Spinal cord (tissue), 10 donors: Measurements from ENCODE around the gene ZBTB4. TPM values are rescaled to one million over a fixed set of nuclear protein-coding genes. Genes with fewer than 3 reads are reported as not detected.

Experiments
- DNase-seq, 6 donors: peaks; one replicate each; pipeline versions ENCODE4 v3.0.0 to v3.0.0-alpha.2; 2013 to 2015; ENCODE audit warnings: low spot score in 6 of 6, low read depth in 4 of 6
- H3K27ac ChIP-seq: one replicate; pipeline ENCODE4 v1.5.1; 2013; ENCODE audit warnings: low read depth, low read length, control low read depth
- H3K27me3 ChIP-seq: one replicate; pipeline ENCODE4 v1.6.1; 2013; ENCODE audit warnings: low read length; ENCODE audit not compliant: control insufficient read depth, insufficient read depth
- H3K36me3 ChIP-seq: one replicate; pipeline ENCODE4 v1.6.1; 2013; ENCODE audit warnings: low read length; ENCODE audit not compliant: control insufficient read depth, insufficient read depth
- H3K4me1 ChIP-seq: one replicate; pipeline ENCODE4 v1.6.1; 2013; ENCODE audit warnings: low read length; ENCODE audit not compliant: control insufficient read depth, insufficient read depth
- H3K4me3 ChIP-seq: one replicate; pipeline ENCODE4 v1.5.1; 2013; ENCODE audit warnings: low read depth, low read length, control low read depth
- H3K9me3 ChIP-seq: one replicate; pipeline ENCODE4 v1.6.1; 2013; ENCODE audit warnings: low read length; ENCODE audit not compliant: control insufficient read depth, insufficient read depth
- WGBS: methylation state at CpG from one replicate; pipeline ENCODE4 v1.1.5; 2013; ENCODE audit warnings: missing lambda C conversion rate; ENCODE audit not compliant: insufficient coverage; 5-methylcytosine and 5-hydroxymethylcytosine counted together
- polyA plus RNA-seq, 2 donors: library from polyadenylated mRNA; unstranded; fragments of 120-200 nt; gene quantifications; one replicate each; pipeline ENCODE4 v1.2.1, GENCODE V29; 2013; ENCODE audit not compliant: insufficient read length in 2 of 2
- total RNA-seq, 2 donors: library from RNA; depleted of rRNA in 1 of 2; stranded (reverse); fragments of 120-200 nt in 1 of 2; fragments of >200 nt in 1 of 2; gene quantifications; one replicate each; pipeline versions ENCODE4 v1.2.3 to v1.2.4, GENCODE V29; 2013 to 2014
- donor health status: healthy.

The ZBTB4 gene
- total and polyA plus RNA-seq, 4 donors: 19.8 to 60.6 (median 46.1) TPM

DNA sequence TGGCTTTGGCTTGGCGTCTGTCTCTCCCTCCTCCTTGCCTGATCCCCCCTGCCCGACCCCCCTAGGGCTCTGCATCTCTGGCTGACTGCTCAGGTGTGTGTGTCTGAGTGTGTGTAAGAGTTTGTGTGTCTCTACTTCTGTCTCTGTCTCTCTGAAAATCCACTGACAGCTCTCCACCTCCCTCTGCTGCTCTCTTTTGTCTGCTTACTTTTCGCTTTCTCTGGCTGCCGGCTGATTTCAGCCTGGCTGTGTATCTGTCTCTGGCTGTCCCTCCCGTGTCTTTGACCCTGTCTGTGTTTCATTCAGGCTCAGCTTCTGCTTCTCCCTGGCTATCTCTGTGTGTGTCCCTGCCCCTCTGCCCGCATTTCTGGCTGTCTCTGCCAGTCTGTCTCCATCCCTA is 63.1 kb downstream of the ZBTB4 start:
- Histone ChIP-seq H3K4me1 (peaks cover 36% of the 10 kb centered on the region), H3K27ac (no peak overlapping the region), H3K27me3 (no peaks in the 10 kb centered on the region), H3K36me3 (peaks cover 87% of the 10 kb centered on the region), H3K9me3 (no peaks in the 10 kb centered on the region), H3K4me3 (no peak overlapping the region)
- WGBS: 67% methylated on average over 4 of the region's 6 CpGs
- DNase-seq: no peak

DNA sequence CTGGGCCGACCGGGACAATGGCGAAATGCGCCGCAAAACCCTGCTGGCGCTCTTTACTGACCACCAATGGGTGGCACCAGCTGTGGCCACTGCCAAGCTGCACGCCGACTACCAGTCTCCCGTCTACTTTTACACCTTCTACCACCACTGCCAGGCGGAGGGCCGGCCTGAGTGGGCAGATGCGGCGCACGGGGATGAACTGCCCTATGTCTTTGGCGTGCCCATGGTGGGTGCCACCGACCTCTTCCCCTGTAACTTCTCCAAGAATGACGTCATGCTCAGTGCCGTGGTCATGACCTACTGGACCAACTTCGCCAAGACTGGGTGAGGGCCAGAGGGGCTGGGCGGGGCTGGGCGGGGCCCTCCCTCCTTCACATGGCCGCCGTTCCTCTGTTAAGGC is 63.6 kb downstream of the ZBTB4 start:
- Histone ChIP-seq H3K4me3 (no peak overlapping the region), H3K27me3 (no peaks in the 10 kb centered on the region), H3K9me3 (no peaks in the 10 kb centered on the region), H3K4me1 (peaks cover 35% of the 10 kb centered on the region), H3K27ac (no peak overlapping the region), H3K36me3 (peaks cover 87% of the 10 kb centered on the region)
- 92% methylated on average over 23 of the region's 23 CpGs for whole genome bisulfite sequencing
- DNase-seq: no peak

DNA sequence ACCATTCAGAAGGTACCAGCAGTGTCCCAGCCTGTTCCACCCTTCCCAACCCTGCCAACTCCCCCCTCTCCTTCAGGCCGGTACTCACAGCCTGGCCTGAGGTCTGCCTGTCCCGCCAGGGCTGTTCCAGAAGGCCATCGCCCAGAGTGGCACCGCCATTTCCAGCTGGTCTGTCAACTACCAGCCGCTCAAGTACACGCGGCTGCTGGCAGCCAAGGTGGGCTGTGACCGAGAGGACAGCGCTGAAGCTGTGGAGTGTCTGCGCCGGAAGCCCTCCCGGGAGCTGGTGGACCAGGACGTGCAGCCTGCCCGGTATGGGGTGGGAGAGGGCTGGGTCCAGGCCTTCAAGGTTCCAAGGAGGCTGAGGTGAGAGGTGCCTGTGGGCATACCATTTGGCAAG is 64.6 kb downstream of the ZBTB4 start:
- Histone ChIP-seq H3K4me1 (peaks cover 26% of the 10 kb centered on the region), H3K9me3 (no peaks in the 10 kb centered on the region), H3K27ac (no peak overlapping the region), H3K27me3 (no peaks in the 10 kb centered on the region), H3K4me3 (no peak overlapping the region), H3K36me3 (peaks cover 88% of the 10 kb centered on the region)
- no peak for DNase-seq
- 88% methylated on average over 14 of the region's 14 CpGs for WGBS

DNA sequence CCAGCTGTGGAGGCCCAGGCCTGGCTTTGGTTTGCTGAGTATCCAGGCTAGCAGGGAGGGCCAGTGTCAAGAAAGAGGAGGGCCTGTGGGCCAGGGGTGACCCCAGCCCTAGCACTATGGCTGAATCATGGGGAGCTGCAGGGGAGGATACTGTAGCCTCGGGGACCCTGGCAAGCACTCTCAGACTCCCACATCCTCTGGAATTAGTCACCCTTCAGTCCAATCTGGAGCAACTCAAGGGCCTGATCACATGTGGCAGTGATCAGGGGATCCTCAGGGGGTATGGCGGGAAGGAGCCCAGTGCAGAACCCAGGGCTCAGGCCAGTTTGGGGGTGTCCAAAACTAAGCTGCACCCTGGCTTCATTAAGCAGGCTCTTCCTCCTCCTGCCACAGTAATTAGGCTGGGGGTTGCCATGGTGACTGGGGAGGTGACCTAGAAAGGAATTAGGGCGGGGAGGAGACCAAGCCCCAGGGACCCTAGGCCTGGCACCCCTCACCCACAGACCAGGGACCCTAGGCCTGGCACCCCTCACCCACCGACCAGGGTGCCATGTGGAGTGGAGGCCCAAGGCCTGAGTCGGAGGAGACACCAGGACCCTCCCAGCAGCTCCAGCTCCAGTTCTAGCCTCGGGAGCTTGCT is 66.0 kb downstream of the ZBTB4 start:
- Histone ChIP-seq H3K27me3 (no peaks in the 10 kb centered on the region), H3K4me1 (peaks cover 14% of the 10 kb centered on the region), H3K27ac (no peak overlapping the region), H3K4me3 (no peak overlapping the region), H3K9me3 (no peaks in the 10 kb centered on the region), H3K36me3 (peaks cover 90% of the 10 kb centered on the region)
- DNase-seq: no peak
- WGBS: 90% methylated on average over 2 of the region's 6 CpGs

DNA sequence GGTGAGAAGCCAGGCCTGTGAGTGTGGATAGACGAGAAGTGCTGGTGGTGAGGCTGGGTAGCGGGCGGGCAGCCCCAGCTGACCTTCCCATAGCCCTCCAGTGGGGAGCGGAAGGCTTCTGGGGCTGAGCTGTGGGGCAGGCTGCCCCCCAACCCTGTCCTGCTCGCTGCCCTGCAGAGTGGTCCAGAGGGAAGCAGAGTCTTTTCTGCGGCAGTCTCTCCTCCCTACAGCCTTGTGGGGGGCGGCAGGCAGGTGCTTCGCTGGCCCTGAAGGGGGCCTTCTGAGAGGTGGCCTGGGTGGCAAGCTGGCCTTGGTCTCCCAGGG is 68.0 kb downstream of the ZBTB4 start:
- Histone ChIP-seq H3K4me3 (no peak overlapping the region), H3K9me3 (no peaks in the 10 kb centered on the region), H3K4me1 (peaks cover 27% of the 10 kb centered on the region), H3K36me3 (peaks cover 76% of the 10 kb centered on the region), H3K27me3 (no peaks in the 10 kb centered on the region), H3K27ac (no peak overlapping the region)
- DNase-seq: no peak
- 68% methylated on average over 4 of the region's 8 CpGs for WGBS

DNA sequence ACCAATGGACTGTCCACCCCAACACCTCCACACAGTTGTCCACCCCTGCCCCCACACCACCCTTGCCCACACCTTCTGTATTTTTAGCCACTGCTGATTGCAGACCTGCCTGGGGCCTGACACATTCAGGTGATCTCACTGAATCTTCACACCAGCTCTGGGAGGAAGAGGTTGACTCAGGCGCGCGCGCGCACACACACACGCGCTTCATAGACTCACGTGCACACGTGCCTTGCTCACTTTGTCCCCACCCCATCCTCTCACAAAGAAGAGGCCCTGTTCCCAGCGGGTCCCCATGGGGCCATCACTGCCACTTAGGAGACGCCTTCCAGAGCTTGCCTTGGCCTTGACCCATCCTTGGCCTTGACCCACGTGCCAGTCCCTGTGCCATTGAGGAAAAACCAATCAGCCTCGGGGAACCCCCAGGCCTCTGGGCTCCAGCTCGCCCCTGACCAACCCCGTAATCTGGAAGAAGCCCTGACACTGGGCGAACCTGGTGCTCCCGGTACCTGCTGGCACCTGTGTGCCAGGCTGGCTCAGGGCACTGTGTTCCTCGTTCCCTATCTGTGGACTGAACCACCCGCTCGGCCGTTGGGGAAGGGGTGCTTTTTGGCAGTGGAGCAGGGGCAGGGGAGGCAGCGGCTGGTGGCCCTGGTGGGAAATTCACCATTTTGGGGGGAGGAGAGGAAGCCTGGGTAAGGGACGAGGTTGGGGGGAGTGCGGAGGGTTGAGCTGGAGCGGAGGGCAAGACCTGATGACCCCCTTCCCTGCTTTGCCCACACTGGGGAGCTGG is 68.6 kb downstream of the ZBTB4 start:
- Histone ChIP-seq H3K27ac (no peak overlapping the region), H3K27me3 (no peaks in the 10 kb centered on the region), H3K36me3 (peaks cover 72% of the 10 kb centered on the region), H3K4me3 (no peak overlapping the region), H3K4me1 (peaks cover 33% of the 10 kb centered on the region), H3K9me3 (no peaks in the 10 kb centered on the region)
- WGBS: 87% methylated on average over 21 of the region's 25 CpGs
- DNase-seq: no peak

DNA sequence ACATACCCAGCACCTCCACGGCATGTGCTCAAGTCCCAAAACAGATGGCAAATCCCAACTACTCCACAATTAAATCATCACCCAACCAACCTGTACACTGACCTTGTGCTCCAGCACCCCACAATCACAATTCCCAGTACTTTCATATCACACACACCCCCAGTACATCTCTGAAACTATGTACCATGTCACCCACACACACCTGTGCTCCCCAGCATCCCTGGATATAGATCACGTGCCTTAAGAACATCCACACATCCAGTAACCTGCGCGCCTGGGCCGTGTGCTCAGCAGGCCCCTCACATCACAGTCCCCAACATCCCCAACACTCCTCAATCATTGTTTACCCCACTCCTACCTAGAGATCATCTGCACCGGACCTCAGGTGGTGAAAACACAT is 69.7 kb downstream of the ZBTB4 start:
- no peak overlapping the region for H3K27ac ChIP-seq
- no peaks in the 10 kb centered on the region for H3K9me3 ChIP-seq
- 92% methylated on average over 6 of the region's 6 CpGs for WGBS
- H3K27me3 ChIP-seq: no peaks in the 10 kb centered on the region
- H3K36me3 ChIP-seq: peaks cover 61% of the 10 kb centered on the region
- peaks cover 42% of the 10 kb centered on the region for H3K4me1 ChIP-seq
- no peak for DNase-seq
- H3K4me3 ChIP-seq: no peak overlapping the region

Other genes with a start within 250 kb of the ZBTB4 start
Only the 30 nearest of the 40 such genes appear.
- gene SLC2A4, start 197.9 kb downstream of the ZBTB4 start, total RNA-seq: 1 to 10 TPM in 1 of 2 donors, under 1 TPM in 1; 0.59 to 1.9 TPM
- gene SLC2A4, start 197.9 kb downstream of the ZBTB4 start, polyA plus RNA-seq: under 1 TPM; 0.48 to 0.78 TPM
- 1 to 10 TPM in 1 of 2 donors, under 1 TPM in 1; 0.50 to 1.0 TPM for gene YBX2, start 185.0 kb downstream of the ZBTB4 start, total RNA-seq
- 1 to 10 TPM; 4.2 to 6.9 TPM for gene YBX2, start 185.0 kb downstream of the ZBTB4 start, polyA plus RNA-seq
- gene EIF5A, start 172.0 kb downstream of the ZBTB4 start, total RNA-seq: 100 to 1,000 TPM; 146 to 202 TPM
- gene EIF5A, start 172.0 kb downstream of the ZBTB4 start, polyA plus RNA-seq: 100 to 1,000 TPM; 366 to 375 TPM
- gene GPS2, start 164.3 kb downstream of the ZBTB4 start, total RNA-seq: 10 to 100 TPM; 19.2 to 65.5 TPM
- gene GPS2, start 164.3 kb downstream of the ZBTB4 start, polyA plus RNA-seq: 10 to 100 TPM; 98.3 to 99.4 TPM
- 10 to 100 TPM; 28.6 TPM for gene NEURL4, start 150.3 kb downstream of the ZBTB4 start, total RNA-seq
- gene NEURL4, start 150.3 kb downstream of the ZBTB4 start, polyA plus RNA-seq: 10 to 100 TPM; 43.9 to 56.4 TPM
- 10 to 100 TPM in 1 of 2 donors, 1 to 10 TPM in 1; 4.6 to 13.7 TPM for gene ACAP1, start 143.1 kb downstream of the ZBTB4 start, total RNA-seq
- 10 to 100 TPM; 13.8 to 18.1 TPM for gene ACAP1, start 143.1 kb downstream of the ZBTB4 start, polyA plus RNA-seq
- gene KCTD11, start 127.5 kb downstream of the ZBTB4 start, total RNA-seq: 10 to 100 TPM in 1 of 2 donors, 1 to 10 TPM in 1; 5.6 to 10.4 TPM
- 10 to 100 TPM; 12.6 to 13.5 TPM for gene KCTD11, start 127.5 kb downstream of the ZBTB4 start, polyA plus RNA-seq
- gene TMEM95, start 124.5 kb downstream of the ZBTB4 start, total RNA-seq: not detected
- not detected for gene TMEM95, start 124.5 kb downstream of the ZBTB4 start, polyA plus RNA-seq
- 1 to 10 TPM in 1 of 2 donors, under 1 TPM in 1; 0.79 to 1.5 TPM for gene TNK1, start 98.5 kb downstream of the ZBTB4 start, total RNA-seq
- 1 to 10 TPM; 3.4 to 4.6 TPM for gene TNK1, start 98.5 kb downstream of the ZBTB4 start, polyA plus RNA-seq
- 10 to 100 TPM in 1 of 2 donors, 1 to 10 TPM in 1; 8.0 to 21.7 TPM for gene PLSCR3, start 85.1 kb downstream of the ZBTB4 start, total RNA-seq
- gene PLSCR3, start 85.1 kb downstream of the ZBTB4 start, polyA plus RNA-seq: 10 to 100 TPM; 29.3 to 38.8 TPM
- gene TMEM256, start 75.5 kb downstream of the ZBTB4 start, total RNA-seq: 100 to 1,000 TPM in 1 of 2 donors, 10 to 100 TPM in 1; 70.9 to 130 TPM
- 10 to 100 TPM; 48.6 to 54.7 TPM for gene TMEM256, start 75.5 kb downstream of the ZBTB4 start, polyA plus RNA-seq
- 10 to 100 TPM; 21.5 to 25.3 TPM for gene NLGN2, start 71.8 kb downstream of the ZBTB4 start, total RNA-seq
- 100 to 1,000 TPM; 196 to 210 TPM for gene NLGN2, start 71.8 kb downstream of the ZBTB4 start, polyA plus RNA-seq
- gene SPEM1, start 59.3 kb downstream of the ZBTB4 start, total RNA-seq: not detected
- gene SPEM1, start 59.3 kb downstream of the ZBTB4 start, polyA plus RNA-seq: under 1 TPM in 1 of 2 donors, not detected in 1; 0.29 TPM
- gene SPEM2, start 54.0 kb downstream of the ZBTB4 start, total RNA-seq: not detected
- under 1 TPM; 0.23 to 0.67 TPM for gene SPEM2, start 54.0 kb downstream of the ZBTB4 start, polyA plus RNA-seq
- gene SPEM3, start 50.8 kb downstream of the ZBTB4 start, total RNA-seq: not detected
- under 1 TPM in 1 of 2 donors, not detected in 1; 0.05 TPM for gene SPEM3, start 50.8 kb downstream of the ZBTB4 start, polyA plus RNA-seq
- gene TMEM102, start 44.2 kb downstream of the ZBTB4 start, total RNA-seq: 1 to 10 TPM in 1 of 2 donors, under 1 TPM in 1; 0.69 to 1.3 TPM
- 1 to 10 TPM; 2.1 to 2.4 TPM for gene TMEM102, start 44.2 kb downstream of the ZBTB4 start, polyA plus RNA-seq
- gene FGF11, start 40.1 kb downstream of the ZBTB4 start, total RNA-seq: 10 to 100 TPM; 11.2 to 25.7 TPM
- gene FGF11, start 40.1 kb downstream of the ZBTB4 start, polyA plus RNA-seq: 10 to 100 TPM; 32.8 to 42.2 TPM
- gene CHRNB1, start 34.6 kb downstream of the ZBTB4 start, total RNA-seq: 10 to 100 TPM; 19.1 to 25.9 TPM
- gene CHRNB1, start 34.6 kb downstream of the ZBTB4 start, polyA plus RNA-seq: 10 to 100 TPM; 20.9 TPM
- not detected for gene SLC35G6, start 1.8 kb upstream of the ZBTB4 start, total RNA-seq
- gene SLC35G6, start 1.8 kb upstream of the ZBTB4 start, polyA plus RNA-seq: 1 to 10 TPM in 1 of 2 donors, under 1 TPM in 1; 0.40 to 1.4 TPM
- 10 to 100 TPM; 50.3 to 61.9 TPM for gene POLR2A, start 4.7 kb upstream of the ZBTB4 start, total RNA-seq
- gene POLR2A, start 4.7 kb upstream of the ZBTB4 start, polyA plus RNA-seq: 10 to 100 TPM; 90.9 to 92.7 TPM
- gene TNFSF12, start 69.4 kb upstream of the ZBTB4 start, total RNA-seq: 10 to 100 TPM in 1 of 2 donors, 1 to 10 TPM in 1; 5.6 to 15.5 TPM
- 10 to 100 TPM; 23.5 to 31.4 TPM for gene TNFSF12, start 69.4 kb upstream of the ZBTB4 start, polyA plus RNA-seq
- 1 to 10 TPM; 1.8 to 4.9 TPM for gene TNFSF13, start 79.1 kb upstream of the ZBTB4 start, total RNA-seq
- 1 to 10 TPM; 4.2 to 4.5 TPM for gene TNFSF13, start 79.1 kb upstream of the ZBTB4 start, polyA plus RNA-seq
- 10 to 100 TPM; 50.1 to 71.5 TPM for gene SENP3, start 82.3 kb upstream of the ZBTB4 start, total RNA-seq
- gene SENP3, start 82.3 kb upstream of the ZBTB4 start, polyA plus RNA-seq: 10 to 100 TPM; 64.2 TPM
- gene CD68, start 100.0 kb upstream of the ZBTB4 start, total RNA-seq: 10 to 100 TPM; 13.3 to 44.6 TPM
- gene CD68, start 100.0 kb upstream of the ZBTB4 start, polyA plus RNA-seq: 10 to 100 TPM; 48.9 to 52.1 TPM
- 10 to 100 TPM; 41.2 to 77.3 TPM for gene MPDU1, start 104.2 kb upstream of the ZBTB4 start, total RNA-seq
- 10 to 100 TPM; 92.6 to 96.7 TPM for gene MPDU1, start 104.2 kb upstream of the ZBTB4 start, polyA plus RNA-seq
- 1 to 10 TPM; 1.2 to 6.8 TPM for gene SOX15, start 110.5 kb upstream of the ZBTB4 start, total RNA-seq
- gene SOX15, start 110.5 kb upstream of the ZBTB4 start, polyA plus RNA-seq: 10 to 100 TPM; 15.2 to 17.2 TPM
- gene FXR2, start 135.3 kb upstream of the ZBTB4 start, total RNA-seq: 10 to 100 TPM; 35.4 to 59.3 TPM
- 10 to 100 TPM; 54.1 to 66.8 TPM for gene FXR2, start 135.3 kb upstream of the ZBTB4 start, polyA plus RNA-seq
- 100 to 1,000 TPM in 1 of 2 donors, 10 to 100 TPM in 1; 33.5 to 124 TPM for gene SAT2, start 148.2 kb upstream of the ZBTB4 start, total RNA-seq
- 100 to 1,000 TPM in 1 of 2 donors, 10 to 100 TPM in 1; 97.8 to 108 TPM for gene SAT2, start 148.2 kb upstream of the ZBTB4 start, polyA plus RNA-seq
- gene SHBG, start 150.5 kb upstream of the ZBTB4 start, total RNA-seq: 1 to 10 TPM in 1 of 2 donors, under 1 TPM in 1; 0.20 to 1.5 TPM
- gene SHBG, start 150.5 kb upstream of the ZBTB4 start, polyA plus RNA-seq: 1 to 10 TPM; 1.0 to 2.7 TPM
- 10 to 100 TPM; 29.1 to 46.7 TPM for gene ATP1B2, start 171.3 kb upstream of the ZBTB4 start, total RNA-seq
- 100 to 1,000 TPM; 301 to 332 TPM for gene ATP1B2, start 171.3 kb upstream of the ZBTB4 start, polyA plus RNA-seq